ENCODE results near the gene ALCAM.
"Not testable (repeated sequence)": the region's sequence is repeated elsewhere in the genome, so short reads cannot be mapped to it uniquely, and the experiment has no call there.

ALCAM gene

GRCh38 chr3:105598042-105598796 is 231.5 kb downstream of the ALCAM start:
- no peak for DNase-seq (ENCODE audit: low spot score)

GRCh38 chr3:105599350-105599749 is 232.6 kb downstream of the ALCAM start:
- DNase-seq (ENCODE audit: low spot score) = no peak

GRCh38 chr3:105601756-105602155 is 235.0 kb downstream of the ALCAM start:
- not testable (repeated sequence) for DNase-seq (ENCODE audit: low spot score)

- not testable (repeated sequence) for DNase-seq (ENCODE audit: low spot score)
Measured at GRCh38 chr3:105602286-105602685, 235.6 kb downstream of the ALCAM start.

- not testable (repeated sequence) for DNase-seq (ENCODE audit: low spot score)
Measured at GRCh38 chr3:105603516-105603915, 236.8 kb downstream of the ALCAM start.

GRCh38 chr3:105606016-105606415 is 239.3 kb downstream of the ALCAM start:
- DNase-seq (ENCODE audit: low spot score) = no peak

GRCh38 chr3:105608623-105609022 is 241.9 kb downstream of the ALCAM start:
- DNase-seq (ENCODE audit: low spot score) = no peak

- no peak for DNase-seq (ENCODE audit: low spot score)
Measured at GRCh38 chr3:105610473-105610872, 243.8 kb downstream of the ALCAM start.

- DNase-seq (ENCODE audit: low spot score) = no peak
Measured at GRCh38 chr3:105611304-105612192, 244.8 kb downstream of the ALCAM start.

- DNase-seq (ENCODE audit: low spot score) = no peak
Measured at GRCh38 chr3:105613120-105613519, 246.4 kb downstream of the ALCAM start.

GRCh38 chr3:105614288-105615030 is 247.8 kb downstream of the ALCAM start:
- DNase-seq (ENCODE audit: low spot score) = peak; percentile 20

- no peak for DNase-seq (ENCODE audit: low spot score)
Measured at GRCh38 chr3:105615814-105616213, 249.1 kb downstream of the ALCAM start.

GRCh38 chr3:105616374-105617121 is 249.8 kb downstream of the ALCAM start:
- no peak for DNase-seq (ENCODE audit: low spot score)

- no peak for DNase-seq (ENCODE audit: low spot score)
Measured at GRCh38 chr3:105618556-105618955, 251.8 kb downstream of the ALCAM start.

- no peak for DNase-seq (ENCODE audit: low spot score)
Measured at GRCh38 chr3:105619651-105620050, 252.9 kb downstream of the ALCAM start.

- no peak for DNase-seq (ENCODE audit: low spot score)
Measured at GRCh38 chr3:105620236-105620635, 253.5 kb downstream of the ALCAM start.

- DNase-seq (ENCODE audit: low spot score) = no peak
Measured at GRCh38 chr3:105622169-105622568, 255.5 kb downstream of the ALCAM start.

Data from HuH-7 (cell line).